HCT116 (cell line): ENCODE results near the gene STAT2.

Experiments
- CEBPB ChIP-seq: IDR thresholded peaks from 2 replicates; pipeline ENCODE4 v1.6.1; 2012; ENCODE audit warnings: low read depth
- CTCF ChIP-seq, 3 experiments: fragments of 200-600 bp in 1 of 3; sonication (generic) in 1 of 3; IDR thresholded peaks in 2 of 3; conservative IDR thresholded peaks in 1 of 3; 2 replicates each; pipeline ENCODE4 v1.5.1; 2012 to 2017; ENCODE audit warnings: low read depth in 2 of 3, low read length in 2 of 3, antibody characterized with exemption in 1 of 3, borderline replicate concordance in 1 of 3, control low read depth in 1 of 3, mild to moderate bottlenecking in 1 of 3, mixed read lengths in 1 of 3, mixed run types in 1 of 3, moderate library complexity in 1 of 3; ENCODE audit not compliant: insufficient read depth in 1 of 3
- EGR1 ChIP-seq: IDR thresholded peaks from 2 replicates; pipeline ENCODE4 v1.6.1; 2012; ENCODE audit warnings: low read depth
- EZH2 ChIP-seq: fragments of 200-600 bp; sonication (generic); IDR thresholded peaks from 2 replicates; pipeline ENCODE4 v1.6.1; 2017; ENCODE audit warnings: antibody characterized with exemption, mixed run types
- JUND ChIP-seq: IDR thresholded peaks from 2 replicates; pipeline ENCODE4 v1.6.1; 2012
- MAX ChIP-seq: IDR thresholded peaks from 2 replicates; pipeline ENCODE4 v1.6.1; 2012
- POLR2A ChIP-seq: IDR thresholded peaks from 2 replicates; pipeline ENCODE4 v1.7.0; 2011; ENCODE audit warnings: borderline replicate concordance; ENCODE audit not compliant: insufficient read depth, insufficient read length; ENCODE audit errors: extremely low read depth
- POLR2AphosphoS5 ChIP-seq: IDR thresholded peaks from 2 replicates; pipeline ENCODE4 v1.6.1; 2011; ENCODE audit warnings: mild to moderate bottlenecking, low read depth, low read length, moderate library complexity
- SIN3A ChIP-seq: IDR thresholded peaks from 2 replicates; pipeline ENCODE4 v1.6.1; 2012; ENCODE audit warnings: low read depth
- SRF ChIP-seq: IDR thresholded peaks from 2 replicates; pipeline ENCODE4 v1.6.1; 2012; ENCODE audit warnings: low read depth
- YY1 ChIP-seq: IDR thresholded peaks from 2 replicates; pipeline ENCODE4 v1.6.1; 2011; ENCODE audit warnings: low read length, low read depth, moderate library complexity, mild to moderate bottlenecking; ENCODE audit not compliant: insufficient replicate concordance; ENCODE audit errors: extremely low read depth
- ZFX ChIP-seq: fragments of 450-650 bp; IDR thresholded peaks from 2 replicates; pipeline ENCODE4 v1.6.1; 2017
- ZNF274 ChIP-seq: fragments of 200-500 bp; sonication (Bioruptor generic); IDR thresholded peaks from 2 replicates; pipeline ENCODE4 v1.6.1; 2014; ENCODE audit warnings: mild to moderate bottlenecking, low read depth, low read length, inconsistent platforms

GRCh38 chr12:56304276-56304675 is 55.6 kb downstream of the STAT2 start:
- TF ChIP-seq CTCF (IDR thresholded peaks at IDR 0.05 in 2 of 3, conservative IDR thresholded peaks at IDR 0.05 in 1 of 3; ENCODE audit: borderline replicate concordance in 1 of 3, insufficient read depth in 1 of 3, low read depth in 2 of 3, low read length in 2 of 3) = no peak
- no peak for TF ChIP-seq POLR2A
- TF ChIP-seq ZFX = no peak
- no peak for TF ChIP-seq SIN3A
- no peak for TF ChIP-seq MAX
- no peak for TF ChIP-seq EZH2
- TF ChIP-seq CEBPB = no peak
- TF ChIP-seq POLR2AphosphoS5 = no peak
- no peak for TF ChIP-seq SRF
- TF ChIP-seq JUND = no peak
- no peak for TF ChIP-seq YY1
- no peak for TF ChIP-seq EGR1
- TF ChIP-seq ZNF274 = no peak
